ENCODE results near the gene USP6. TPM values are rescaled to one million over a fixed set of nuclear protein-coding genes. Genes with fewer than 3 reads are reported as not detected.
"Not testable (repeated sequence)": the region's sequence is repeated elsewhere in the genome, so short reads cannot be mapped to it uniquely, and the experiment has no call there.

Gene USP6
- total RNA-seq, 1 donor = 2.2 TPM

DNA sequence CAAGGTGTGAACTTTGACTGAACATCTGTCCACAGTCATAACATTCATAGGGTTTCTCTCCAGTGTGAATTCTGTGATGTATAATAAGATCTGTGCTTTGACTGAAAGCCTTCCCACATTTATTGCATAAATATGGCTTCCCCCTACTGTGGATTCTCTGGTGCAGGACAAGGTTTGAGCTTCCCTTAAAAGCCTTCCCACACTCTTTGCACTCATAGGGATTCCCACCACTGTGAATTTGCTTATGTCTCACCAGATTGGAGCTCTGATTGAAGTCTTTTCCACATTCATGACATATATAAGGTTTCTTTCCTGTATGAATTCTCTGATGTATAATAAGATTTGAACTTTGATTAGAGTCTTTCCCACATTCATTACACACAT lies 67.6 kb downstream of the USP6 start:
- DNase-seq (ENCODE audit: low read depth in 2 of 3, low spot score in 2 of 3) = no peak

DNA sequence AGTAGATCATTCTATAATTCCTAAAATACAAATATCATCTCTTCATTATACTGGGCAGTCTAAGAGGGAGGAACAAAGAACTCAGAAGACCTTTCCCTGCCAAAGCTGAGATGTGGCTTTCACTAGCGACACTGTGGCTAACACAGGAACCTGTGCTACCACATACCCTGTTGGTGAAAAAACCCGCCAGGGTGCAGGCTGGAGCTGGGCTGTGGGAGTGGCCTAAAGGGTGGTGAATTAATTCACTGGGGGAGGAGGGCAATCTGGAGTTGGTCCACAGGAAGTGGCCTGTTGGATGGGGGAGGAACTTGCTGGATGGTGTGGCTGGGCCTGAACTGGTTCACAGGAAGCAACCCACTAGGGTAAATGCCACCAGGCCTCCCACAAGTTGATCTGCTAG lies 68.5 kb downstream of the USP6 start:
- DNase-seq (ENCODE audit: low read depth in 2 of 3, low spot score in 2 of 3) = no peak

DNA sequence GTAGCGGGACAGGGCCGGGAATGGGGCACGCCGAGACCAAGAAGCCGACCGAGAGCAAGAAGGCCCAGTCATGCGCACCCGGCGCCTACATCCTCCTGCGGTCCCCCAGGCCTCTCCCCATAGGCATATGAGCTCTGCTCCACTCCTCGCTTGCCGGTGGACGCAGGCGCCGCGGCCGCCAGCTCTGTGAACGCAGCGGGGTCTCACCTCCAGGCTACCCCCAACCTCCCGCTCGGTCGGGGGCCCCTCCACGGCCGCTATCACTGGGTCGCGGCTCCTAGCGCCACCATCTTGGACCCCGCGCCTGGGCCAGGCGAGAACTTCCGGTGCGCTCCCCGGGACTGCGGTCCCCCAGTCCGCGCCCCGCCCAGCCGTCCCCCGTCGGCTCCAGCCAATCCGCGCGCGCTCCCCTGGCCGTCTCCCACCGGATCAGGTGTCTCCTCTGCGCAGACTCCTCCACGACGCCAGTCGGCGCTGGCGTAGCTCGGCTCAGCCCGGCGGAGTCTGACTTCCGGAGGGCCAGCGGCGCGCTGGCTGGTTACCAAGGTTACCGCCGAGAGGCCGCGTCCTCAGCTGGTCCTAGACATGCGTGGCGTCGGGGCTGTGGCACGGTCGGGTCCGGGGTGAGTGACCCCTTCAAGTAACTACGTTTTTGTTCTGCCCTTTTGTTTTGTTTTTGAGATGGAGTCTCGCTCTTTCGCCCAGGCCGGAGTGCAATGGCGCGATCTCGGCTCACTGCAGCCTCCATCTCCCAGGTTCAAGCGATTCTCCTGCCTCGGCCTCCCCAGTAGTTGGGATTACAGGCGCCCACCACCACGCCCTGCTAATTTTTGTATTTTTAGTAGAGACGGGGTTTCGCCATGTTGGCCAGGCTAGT lies 75.9 kb downstream of the USP6 start, which contains the start of gene ZNF594:
TSS of gene ZNF594 (minus strand) at position 328 of the 877 bp plus-strand sequence. CDS start 7,612 bp downstream, outside the sequence.
- peak; percentile 86 to 97 (median 97) for DNase-seq (ENCODE audit: low read depth in 2 of 3, low spot score in 2 of 3)

DNA sequence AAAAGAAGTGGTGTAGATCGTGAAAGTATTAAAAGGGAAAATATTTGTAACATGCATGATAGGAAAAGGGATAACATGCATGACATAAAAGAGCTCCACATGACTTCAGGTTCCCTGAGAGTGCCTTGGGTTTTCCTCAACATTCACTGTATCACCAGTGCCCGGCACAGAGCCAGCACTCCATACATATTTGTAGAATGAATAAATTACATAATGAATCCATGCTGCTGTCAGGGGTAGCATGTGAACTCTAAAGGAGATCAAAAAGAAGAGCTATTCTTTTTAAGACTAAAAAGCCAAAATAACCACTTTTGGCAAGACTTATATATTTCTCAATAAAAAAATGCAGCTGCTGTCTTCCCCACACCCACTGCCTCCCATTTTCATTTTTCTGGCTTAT lies 78.5 kb downstream of the USP6 start:
- DNase-seq (ENCODE audit: low read depth in 2 of 3, low spot score in 2 of 3) = no peak

DNA sequence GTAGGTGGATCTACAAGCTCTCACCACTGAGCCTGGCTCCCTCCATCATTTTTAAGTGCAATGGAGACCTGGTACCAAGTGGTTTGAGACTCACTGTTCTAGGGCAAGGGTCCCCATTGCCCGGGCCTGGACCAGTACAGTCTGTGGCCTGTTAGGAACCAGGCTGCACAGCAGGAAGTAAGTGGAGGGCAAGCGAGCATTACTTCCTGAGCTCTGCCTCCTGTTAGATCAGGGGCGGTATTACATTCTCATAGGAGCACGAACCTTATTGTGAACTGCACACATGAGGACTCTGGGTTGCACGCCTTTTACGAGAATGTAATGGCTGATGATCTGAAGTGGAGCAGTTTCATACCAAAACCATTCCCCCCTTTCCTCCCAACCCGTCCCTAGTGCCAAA lies 82.6 kb downstream of the USP6 start:
- DNase-seq (ENCODE audit: low read depth in 2 of 3, low spot score in 2 of 3) = no peak

DNA sequence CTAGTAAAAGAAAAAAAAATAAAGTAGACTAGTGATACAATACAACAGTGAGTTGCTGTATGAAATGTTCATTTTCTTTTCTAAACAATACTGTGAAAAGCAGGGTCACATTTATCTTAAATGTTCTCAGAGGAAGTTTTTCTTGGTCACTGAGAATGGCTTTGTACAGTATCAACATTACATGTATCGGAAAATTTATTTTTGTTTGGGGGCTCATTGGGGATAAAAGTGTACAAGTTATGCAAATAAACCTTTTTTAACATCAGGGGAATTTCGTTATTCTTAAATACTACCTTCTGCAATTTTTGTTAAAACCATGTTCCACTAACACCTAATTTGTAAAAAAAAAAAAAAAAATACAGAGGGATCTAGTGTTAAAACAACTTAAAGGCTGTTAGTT lies 84.5 kb downstream of the USP6 start:
- DNase-seq (ENCODE audit: low read depth in 2 of 3, low spot score in 2 of 3) = no peak

DNA sequence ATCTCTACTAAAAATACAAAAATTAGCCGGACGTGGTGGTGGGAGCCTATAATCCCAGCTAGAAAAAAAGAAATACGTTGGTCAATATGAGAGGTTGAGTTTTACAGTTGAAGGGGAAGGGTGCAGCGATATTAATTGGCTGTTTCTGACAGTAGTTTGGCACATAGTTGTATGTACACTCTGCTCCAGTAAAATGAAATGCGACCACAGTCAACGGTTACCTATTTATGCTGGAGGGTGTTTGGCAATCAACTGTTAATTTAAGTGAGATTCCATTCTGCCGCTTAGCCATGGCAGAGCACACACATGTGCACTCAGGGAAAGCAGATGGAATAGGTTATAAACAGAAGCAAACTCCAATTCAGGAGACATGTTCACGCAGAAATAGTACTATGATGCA lies 85.2 kb downstream of the USP6 start:
- DNase-seq (ENCODE audit: low read depth in 2 of 3, low spot score in 2 of 3) = no peak

DNA sequence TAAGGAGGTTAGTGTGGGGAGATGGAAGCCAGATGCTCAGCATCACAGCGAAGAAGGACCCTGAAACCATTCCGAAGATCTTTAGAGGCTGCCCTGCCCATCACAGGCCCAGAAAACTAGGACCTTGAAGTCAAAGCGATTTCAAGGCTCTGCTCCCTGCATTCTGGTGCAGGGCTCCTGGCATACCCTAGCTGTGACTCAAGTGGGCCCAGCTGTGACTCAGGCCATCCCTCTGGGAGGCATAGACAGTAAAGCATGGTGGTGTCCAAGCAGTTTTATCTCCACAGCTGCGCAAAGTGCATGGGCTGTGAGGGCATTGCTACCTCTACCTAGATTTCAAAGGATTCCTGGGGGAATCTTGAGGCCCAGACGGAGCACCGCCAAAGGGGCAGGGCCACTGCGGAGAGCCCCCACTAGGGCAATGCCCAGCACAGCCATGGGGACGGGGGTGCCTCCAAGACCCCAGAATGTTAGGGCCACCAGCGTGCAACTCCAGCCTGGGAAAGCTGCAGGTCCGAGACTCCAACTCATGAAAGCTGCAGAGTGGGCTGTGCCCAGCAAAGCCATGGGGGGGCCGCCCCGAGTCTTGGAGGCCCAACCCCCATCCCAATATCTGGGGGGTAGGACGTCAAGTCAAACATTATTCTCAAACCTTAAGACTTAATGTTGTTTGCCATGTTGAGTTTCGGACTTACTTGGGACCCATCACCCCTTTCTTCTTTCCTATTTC lies 87.5 kb downstream of the USP6 start:
- DNase-seq (ENCODE audit: low read depth in 2 of 3, low spot score in 2 of 3) = no peak

DNA sequence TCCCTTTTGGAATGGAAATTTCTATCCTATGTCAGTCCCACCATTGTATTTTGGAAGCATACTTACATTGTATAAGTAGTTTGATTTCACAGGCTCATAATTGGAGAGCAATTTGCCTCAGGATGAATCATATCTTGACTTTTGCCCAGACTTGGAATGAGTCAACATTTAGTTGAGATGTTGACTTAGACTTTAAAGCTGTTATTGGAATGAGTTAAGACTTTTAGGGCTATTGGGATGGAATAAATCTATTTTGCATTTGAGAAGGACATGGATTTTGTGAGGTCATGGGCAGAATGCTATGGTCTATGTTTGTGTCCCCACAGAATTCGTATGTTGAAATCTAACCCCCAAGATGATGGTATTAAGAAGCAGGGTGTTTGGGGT lies 88.1 kb downstream of the USP6 start:
- DNase-seq (ENCODE audit: low read depth in 2 of 3, low spot score in 2 of 3) = no peak

DNA sequence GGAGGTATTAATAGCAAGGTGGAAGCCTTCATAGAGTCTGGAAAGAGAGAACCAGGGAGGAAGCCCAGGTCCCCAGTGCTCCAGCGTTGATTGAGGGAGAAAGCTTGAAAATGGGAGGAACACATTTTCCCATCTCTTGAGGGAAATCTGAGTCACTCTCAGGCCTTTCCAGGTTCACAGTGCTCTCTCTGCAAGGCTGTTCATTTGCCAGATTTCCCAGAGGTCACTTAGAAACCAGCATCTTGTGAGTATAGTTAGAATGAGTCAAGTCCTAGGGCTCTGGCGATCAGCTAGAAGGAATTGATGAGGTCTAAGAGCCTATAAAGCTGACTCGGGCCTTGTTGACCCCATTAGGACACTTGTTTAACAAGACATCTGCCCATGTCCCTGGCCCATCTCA lies 93.6 kb downstream of the USP6 start:
- no peak for DNase-seq (ENCODE audit: low read depth in 2 of 3, low spot score in 2 of 3)

DNA sequence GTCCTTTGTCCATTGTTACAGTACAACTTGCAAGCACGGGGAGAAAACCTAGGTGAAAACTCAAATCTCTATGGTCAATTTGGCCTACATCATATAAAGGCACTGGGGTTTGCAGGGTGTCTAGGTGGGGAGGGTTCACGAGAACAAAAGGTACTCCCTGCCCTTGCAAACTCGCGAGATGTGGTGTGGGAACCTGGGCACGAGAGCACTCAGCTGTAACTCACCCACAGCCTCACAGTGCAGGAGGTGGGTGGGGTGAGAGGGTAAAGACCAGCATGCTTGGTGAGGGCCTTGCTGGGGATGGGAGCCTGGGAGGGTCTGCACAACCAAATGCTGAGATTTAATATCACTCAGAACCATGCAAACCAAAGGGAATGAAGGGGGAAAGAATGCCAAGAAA lies 94.3 kb downstream of the USP6 start:
- DNase-seq (ENCODE audit: low read depth in 2 of 3, low spot score in 2 of 3) = no peak

DNA sequence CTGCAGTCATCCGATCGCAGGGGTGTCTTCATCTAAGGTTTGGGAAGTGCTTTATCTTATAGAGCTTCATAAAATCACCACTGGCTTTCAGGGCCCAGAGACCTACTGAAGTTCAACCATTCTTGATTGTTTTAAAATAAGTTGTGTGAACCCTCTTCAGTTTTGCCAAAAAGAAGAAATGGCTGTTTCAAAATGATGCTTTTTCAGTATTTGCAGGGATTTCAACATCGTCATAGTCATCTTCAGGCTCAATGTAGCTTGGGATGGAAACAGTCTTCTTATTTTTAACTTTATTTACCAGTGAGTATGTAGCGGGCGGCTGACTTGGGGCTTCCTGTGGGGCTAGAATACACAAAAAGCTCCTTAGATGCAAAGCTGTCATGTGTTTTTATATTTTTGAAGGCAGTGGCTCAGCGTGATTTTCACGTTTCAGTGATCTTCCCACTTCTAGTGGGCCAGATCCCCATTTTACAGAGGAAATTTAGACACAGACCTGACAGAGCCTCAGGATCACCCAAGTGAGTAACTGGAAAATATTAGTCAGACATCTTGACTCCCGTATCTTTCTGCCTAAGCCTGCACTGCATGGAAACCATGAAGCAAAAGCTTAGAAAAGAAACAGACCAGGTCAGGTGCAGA lies 94.9 kb downstream of the USP6 start:
- no peak for DNase-seq (ENCODE audit: low read depth in 2 of 3, low spot score in 2 of 3)

DNA sequence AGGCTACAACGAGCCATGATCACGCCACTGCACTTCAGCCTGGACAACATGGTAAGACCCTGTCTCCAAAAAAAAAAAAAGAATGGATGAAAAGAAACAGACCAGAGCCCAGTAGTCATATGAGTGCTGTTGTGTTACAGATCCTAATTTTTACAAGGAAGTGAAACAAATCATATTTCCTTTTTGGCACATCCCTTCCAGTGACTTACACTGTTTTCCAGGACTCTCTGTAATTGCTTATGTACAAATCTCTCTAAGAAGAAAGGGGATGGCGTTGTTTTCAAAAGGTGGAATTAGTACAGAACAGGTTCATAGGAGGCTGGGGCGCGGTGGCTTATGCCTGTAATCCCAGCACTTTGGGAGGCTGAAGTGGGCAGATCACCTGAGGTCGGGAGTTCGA lies 95.6 kb downstream of the USP6 start:
- no peak for DNase-seq (ENCODE audit: low read depth in 2 of 3, low spot score in 2 of 3)

DNA sequence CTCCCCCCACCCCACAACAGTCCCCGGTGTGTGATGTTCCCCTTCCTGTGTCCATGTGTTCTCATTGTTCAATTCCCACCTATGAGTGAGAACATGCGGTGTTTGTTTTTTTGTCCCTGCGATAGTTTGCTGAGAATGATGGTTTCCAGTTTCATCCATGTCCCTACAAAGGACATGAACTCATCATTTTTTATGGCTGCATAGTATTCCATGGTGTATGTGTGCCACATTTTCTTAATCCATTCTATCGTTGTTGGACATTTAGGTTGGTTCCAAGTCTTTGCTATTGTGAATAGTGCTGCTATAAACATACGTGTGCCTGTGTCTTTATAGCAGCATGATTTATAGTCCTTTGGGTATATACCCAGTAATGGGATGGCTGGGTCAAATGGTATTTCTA lies 101.7 kb downstream of the USP6 start:
- DNase-seq (ENCODE audit: low read depth in 2 of 3, low spot score in 2 of 3) = not testable (repeated sequence)

DNA sequence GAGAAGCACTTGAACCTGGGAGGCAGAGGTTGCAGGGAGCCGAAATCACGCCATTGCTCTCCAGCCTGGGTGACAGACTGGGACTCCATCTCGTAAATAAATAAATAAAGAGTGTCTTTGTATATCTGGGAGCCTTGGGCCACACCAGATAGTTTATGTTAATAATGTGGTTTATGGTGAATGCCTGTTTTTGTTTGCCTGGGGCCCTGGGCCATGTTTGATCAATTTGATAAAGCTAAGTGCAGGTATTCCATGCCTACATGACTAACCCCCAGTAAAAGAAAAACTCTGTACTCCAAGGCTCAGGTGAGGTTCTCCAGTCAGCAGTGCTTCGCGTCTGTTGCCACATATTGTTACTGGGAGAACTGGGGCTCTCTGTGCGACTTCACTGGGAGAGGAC lies 103.7 kb downstream of the USP6 start:
- DNase-seq (ENCODE audit: low read depth in 2 of 3, low spot score in 2 of 3) = no peak

DNA sequence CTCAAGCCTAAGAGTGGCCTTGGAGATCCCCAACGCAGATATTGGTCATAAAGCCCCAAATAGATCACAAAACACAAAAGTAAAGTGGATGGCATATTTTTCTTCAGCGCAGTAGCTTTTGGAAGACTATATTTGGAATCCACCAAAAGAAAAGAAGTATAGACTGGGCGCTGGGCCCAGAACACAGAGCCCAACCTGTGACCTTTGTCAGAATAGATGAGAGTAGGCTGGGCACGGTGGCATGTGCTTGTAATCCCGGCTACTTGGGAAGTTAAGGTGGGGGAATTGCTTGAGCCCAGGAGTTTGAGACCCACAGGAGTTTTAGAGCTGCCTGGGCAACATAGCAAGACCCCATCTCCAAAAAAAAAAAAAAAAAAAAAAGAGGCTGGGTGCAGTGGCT lies 104.2 kb downstream of the USP6 start:
- no peak for DNase-seq (ENCODE audit: low read depth in 2 of 3, low spot score in 2 of 3)

DNA sequence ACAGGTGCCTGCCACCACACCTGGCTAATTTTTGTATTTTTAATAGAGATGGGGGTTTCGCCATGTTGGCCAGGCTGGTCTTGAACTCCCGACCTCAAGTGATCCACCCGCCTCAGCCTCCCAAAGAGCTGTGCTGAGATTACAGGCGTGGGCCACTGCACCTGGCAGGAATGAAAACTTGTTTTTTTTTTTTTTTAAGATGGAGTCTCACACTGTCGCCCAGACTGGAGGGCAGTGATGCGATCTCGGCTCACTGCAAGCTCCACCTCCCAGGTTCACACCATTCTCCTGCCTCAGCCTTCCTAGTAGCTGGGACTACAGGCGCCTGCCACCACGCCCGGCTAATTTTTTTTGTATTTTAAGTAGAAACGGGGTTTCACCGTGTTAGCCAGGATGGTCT lies 106.1 kb downstream of the USP6 start:
- not testable (repeated sequence) for DNase-seq (ENCODE audit: low read depth in 2 of 3, low spot score in 2 of 3)

Small RNA genes lying within 50 kb of the gene (small RNA-seq; reads per million reads assigned to genes)
- gene AC012146.4 = not detected

Other genes with a start within 250 kb of the USP6 start
- 18.3 TPM for gene C17orf107, start 216.5 kb upstream of the USP6 start, total RNA-seq
- gene CHRNE, start 212.9 kb upstream of the USP6 start, total RNA-seq = 5.4 TPM
- gene GP1BA, start 183.8 kb upstream of the USP6 start, total RNA-seq = 2.2 TPM
- gene SLC25A11, start 176.0 kb upstream of the USP6 start, total RNA-seq = 78.6 TPM
- 27.5 TPM for gene RNF167, start 175.8 kb upstream of the USP6 start, total RNA-seq
- gene PFN1, start 167.5 kb upstream of the USP6 start, total RNA-seq = 429 TPM
- 2.4 TPM for gene ENO3, start 164.9 kb upstream of the USP6 start, total RNA-seq
- 31.2 TPM for gene SPAG7, start 148.2 kb upstream of the USP6 start, total RNA-seq
- gene CAMTA2, start 128.4 kb upstream of the USP6 start, total RNA-seq = 6.2 TPM
- not detected for gene INCA1, start 118.5 kb upstream of the USP6 start, total RNA-seq
- gene KIF1C, start 118.1 kb upstream of the USP6 start, total RNA-seq = 1.1 TPM
- gene SLC52A1, start 80.6 kb upstream of the USP6 start, total RNA-seq = not detected
- 1.3 TPM for gene ZFP3, start 37.6 kb upstream of the USP6 start, total RNA-seq
- gene ZNF232, start 4.2 kb upstream of the USP6 start, total RNA-seq = 4.8 TPM
- 17.5 TPM for gene ZNF594, start 75.8 kb downstream of the USP6 start, total RNA-seq
- 0.54 TPM for gene SCIMP, start 118.8 kb downstream of the USP6 start, total RNA-seq
- gene RABEP1, start 166.3 kb downstream of the USP6 start, total RNA-seq = 11.0 TPM

All from hematopoietic multipotent progenitor cell (in vitro differentiated cells).